Neural cell (in vitro differentiated cells): ENCODE data around the gene FTCD.

Experiments
- CTCF ChIP-seq: fragments of 450-650 bp; IDR thresholded peaks from 2 replicates; pipeline ENCODE4 v1.5.1; 2014; ENCODE audit warnings: antibody characterized with exemption, mild to moderate bottlenecking, moderate library complexity; ENCODE audit not compliant: poor library complexity, severe bottlenecking
- EP300 ChIP-seq: fragments of 450-650 bp; conservative IDR thresholded peaks from 2 replicates; pipeline ENCODE4 v1.6.1; 2014; ENCODE audit warnings: antibody characterized with exemption, mild to moderate bottlenecking, moderate library complexity; ENCODE audit not compliant: poor library complexity, severe bottlenecking
- EZH2 ChIP-seq: fragments of 200-600, 300-800 bp; shearing (Covaris generic), sonication (generic); IDR thresholded peaks from 2 replicates; pipeline ENCODE4 v1.6.1; 2014; ENCODE audit warnings: antibody characterized with exemption, low read length, borderline replicate concordance, mild to moderate bottlenecking; ENCODE audit not compliant: insufficient read depth, poor library complexity, severe bottlenecking
- MXI1 ChIP-seq: fragments of 450-650 bp; conservative IDR thresholded peaks from 2 replicates; pipeline ENCODE4 v1.6.1; 2014; ENCODE audit warnings: antibody characterized with exemption, mild to moderate bottlenecking; ENCODE audit not compliant: poor library complexity, severe bottlenecking
- POLR2AphosphoS5 ChIP-seq: IDR thresholded peaks from 2 replicates; pipeline ENCODE4 v1.6.1; 2012
- RAD21 ChIP-seq: fragments of 450-650 bp; conservative IDR thresholded peaks from 2 replicates; pipeline ENCODE4 v1.6.1; 2014; ENCODE audit warnings: antibody characterized with exemption, mild to moderate bottlenecking, moderate library complexity
- REST ChIP-seq: IDR thresholded peaks from 2 replicates; pipeline ENCODE4 v1.6.1; 2012; ENCODE audit warnings: borderline replicate concordance
- SMC3 ChIP-seq: fragments of 450-650 bp; conservative IDR thresholded peaks from 2 replicates; pipeline ENCODE4 v1.6.1; 2014; ENCODE audit warnings: antibody characterized with exemption, mild to moderate bottlenecking, moderate library complexity; ENCODE audit not compliant: poor library complexity
- TAF1 ChIP-seq: IDR thresholded peaks from 2 replicates; pipeline ENCODE4 v1.6.1; 2012; ENCODE audit warnings: low read depth

- TF ChIP-seq RAD21 (no peak), CTCF (no peak), EZH2 (no peak), EP300 (no peak), POLR2AphosphoS5 (no peak), REST (no peak), SMC3 (no peak), MXI1 (no peak), TAF1 (no peak)
Measured at GRCh38 chr21:46118316-46119143, 36.8 kb downstream of the FTCD start.
